ENCODE data around the gene POLR2B. TPM values are rescaled to one million over a fixed set of nuclear protein-coding genes. Genes with fewer than 3 reads are reported as not detected.

The POLR2B gene
- total RNA-seq, 1 donor from 2014 or later: 154 TPM

DNA sequence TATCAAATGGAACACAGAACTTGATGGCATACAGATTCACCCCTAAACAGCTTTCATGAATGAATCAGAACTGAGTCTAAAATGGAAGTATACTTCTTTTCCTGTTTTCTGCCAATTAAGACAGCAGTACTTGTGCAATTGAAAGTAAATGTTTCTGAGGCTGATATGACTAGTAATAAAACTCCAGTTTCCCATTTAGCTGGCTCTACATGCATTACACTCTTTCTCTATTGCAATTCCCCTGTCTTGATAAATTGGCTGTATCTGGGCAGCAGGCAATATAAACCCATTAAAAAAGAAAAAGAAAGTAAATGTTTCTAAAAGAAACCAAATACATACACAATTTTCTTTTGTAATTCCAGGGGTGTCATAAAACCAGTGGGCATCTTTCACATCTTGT lies 5.9 kb upstream of the POLR2B start:
- intact Hi-C loops (cut with micrococcal nuclease): loop anchor here (10.0 kb wide), 1 partner anchor 318 kb away; no protein-coding TSS in a partner anchor
- no peak overlapping the region for H3K4me3 Mint-ChIP-seq
- H3K9me3 Mint-ChIP-seq: peaks cover 4% of the 10 kb centered on the region
- no peak for DNase-seq
- peaks cover 2% of the 10 kb centered on the region for H3K27me3 Mint-ChIP-seq
- peaks cover 29% of the 10 kb centered on the region for H3K4me1 Mint-ChIP-seq
- H3K36me3 Mint-ChIP-seq (ENCODE audit: low read depth): peaks cover 65% of the 10 kb centered on the region
- peak overlapping the region; percentile 76 for H3K27ac Mint-ChIP-seq

DNA sequence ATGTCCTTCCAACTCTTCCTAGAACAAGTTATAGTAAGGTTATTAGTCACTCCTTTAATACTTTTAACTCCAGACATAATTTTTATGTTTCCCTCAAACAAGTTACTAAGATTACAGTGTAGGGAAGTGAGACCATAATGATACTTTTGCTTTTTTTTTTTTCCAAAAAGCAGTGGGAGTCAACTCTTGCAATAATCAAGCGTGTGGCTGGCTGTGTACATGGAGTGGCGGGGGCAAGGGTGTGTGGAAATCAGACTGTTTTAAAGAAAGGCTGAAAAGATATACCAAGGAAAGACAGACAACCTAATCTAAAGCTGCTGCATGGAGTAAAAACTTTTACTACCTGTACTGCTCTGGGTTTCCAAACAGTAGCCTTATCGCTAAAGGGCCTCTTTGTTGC lies 5.4 kb upstream of the POLR2B start:
- H3K27me3 Mint-ChIP-seq: peaks cover 2% of the 10 kb centered on the region
- peak overlapping the region; percentile 39 for H3K4me3 Mint-ChIP-seq
- no peak for DNase-seq
- intact Hi-C loops (cut with micrococcal nuclease): loop anchor here (10.0 kb wide), 1 partner anchor 319 kb away; no protein-coding TSS in a partner anchor
- H3K36me3 Mint-ChIP-seq (ENCODE audit: low read depth): peaks cover 61% of the 10 kb centered on the region
- peaks cover 30% of the 10 kb centered on the region for H3K4me1 Mint-ChIP-seq
- peak overlapping the region; percentile 76 for H3K27ac Mint-ChIP-seq
- peaks cover 4% of the 10 kb centered on the region for H3K9me3 Mint-ChIP-seq

DNA sequence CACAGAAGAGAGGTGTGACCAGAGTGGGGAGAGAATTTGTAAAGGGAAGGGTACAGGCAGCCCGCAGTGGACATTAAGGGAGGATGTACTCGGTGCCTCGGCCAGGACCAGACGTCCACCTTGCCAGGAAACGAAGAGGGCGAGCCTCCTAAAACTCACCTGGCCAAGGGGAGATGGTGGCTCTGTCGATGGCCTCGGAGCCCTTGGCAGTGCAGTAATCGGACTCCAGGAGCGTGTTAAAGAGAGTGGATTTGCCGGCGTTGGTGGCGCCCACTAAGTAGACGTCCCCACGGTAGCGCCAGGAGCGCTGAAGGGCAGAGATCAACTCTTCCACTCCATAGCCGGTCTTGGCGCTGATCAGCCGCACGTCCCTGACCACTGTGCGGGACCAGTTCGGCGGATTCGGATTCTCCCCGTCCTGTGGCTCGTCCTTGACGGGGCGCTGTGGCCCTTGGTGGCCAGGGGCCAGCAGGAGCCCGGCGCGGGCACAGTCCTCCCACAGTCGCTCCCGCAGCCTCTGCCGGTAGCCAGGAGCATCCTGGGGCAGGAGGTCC lies 2.3 kb upstream of the POLR2B start:
- H3K9me3 Mint-ChIP-seq: peaks cover 4% of the 10 kb centered on the region
- H3K27ac Mint-ChIP-seq: peak overlapping the region; percentile 73
- H3K4me1 Mint-ChIP-seq: peaks cover 46% of the 10 kb centered on the region
- H3K4me3 Mint-ChIP-seq: peak overlapping the region; percentile 98
- DNase-seq: peak; percentile 70
- intact Hi-C loops (cut with micrococcal nuclease): loop anchor here (1.0 to 10.0 kb wide), 5 partner anchors 67 to 1429 kb away; partner anchors contain the start of genes CEP135, CLOCK and SRP72
- peaks cover 64% of the 10 kb centered on the region for H3K36me3 Mint-ChIP-seq (ENCODE audit: low read depth)
- peaks cover 2% of the 10 kb centered on the region for H3K27me3 Mint-ChIP-seq

DNA sequence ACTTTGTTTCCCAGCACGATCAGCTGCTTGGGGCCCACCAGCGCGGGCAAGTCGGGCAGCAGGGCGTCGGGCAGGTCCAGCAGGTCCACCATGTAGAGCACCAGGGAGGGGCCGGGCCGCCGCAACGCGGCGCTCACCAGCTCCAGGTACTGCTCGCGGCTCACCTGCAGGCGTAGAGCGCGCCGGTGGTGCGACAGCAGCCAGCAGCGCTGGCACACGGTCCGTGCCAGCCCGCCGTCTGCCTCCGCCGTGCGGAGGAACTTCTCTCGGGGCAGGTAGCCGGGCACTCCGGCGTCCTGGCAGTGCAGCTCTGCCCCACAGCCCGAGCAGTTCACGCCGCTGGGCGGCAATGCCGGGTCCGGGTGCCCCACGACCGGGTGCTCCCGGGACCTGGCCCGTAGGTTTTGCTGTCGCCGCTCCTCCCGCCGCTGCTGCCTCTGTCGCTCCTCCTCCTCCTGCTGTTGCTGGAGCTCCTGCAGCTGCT lies 1.8 kb upstream of the POLR2B start:
- Mint-ChIP-seq H3K9me3 (peaks cover 4% of the 10 kb centered on the region), H3K36me3 (ENCODE audit: low read depth) (peaks cover 65% of the 10 kb centered on the region), H3K4me1 (peaks cover 50% of the 10 kb centered on the region), H3K27ac (peak overlapping the region; percentile 98), H3K27me3 (peaks cover 2% of the 10 kb centered on the region), H3K4me3 (peak overlapping the region; percentile 98)
- intact Hi-C loops (cut with micrococcal nuclease): loop anchor here (1.0 to 10.0 kb wide), 7 partner anchors 68 to 1430 kb away; partner anchors contain the start of genes AASDH, CEP135, CLOCK and PAICS
- DNase-seq: peak; percentile 85

DNA sequence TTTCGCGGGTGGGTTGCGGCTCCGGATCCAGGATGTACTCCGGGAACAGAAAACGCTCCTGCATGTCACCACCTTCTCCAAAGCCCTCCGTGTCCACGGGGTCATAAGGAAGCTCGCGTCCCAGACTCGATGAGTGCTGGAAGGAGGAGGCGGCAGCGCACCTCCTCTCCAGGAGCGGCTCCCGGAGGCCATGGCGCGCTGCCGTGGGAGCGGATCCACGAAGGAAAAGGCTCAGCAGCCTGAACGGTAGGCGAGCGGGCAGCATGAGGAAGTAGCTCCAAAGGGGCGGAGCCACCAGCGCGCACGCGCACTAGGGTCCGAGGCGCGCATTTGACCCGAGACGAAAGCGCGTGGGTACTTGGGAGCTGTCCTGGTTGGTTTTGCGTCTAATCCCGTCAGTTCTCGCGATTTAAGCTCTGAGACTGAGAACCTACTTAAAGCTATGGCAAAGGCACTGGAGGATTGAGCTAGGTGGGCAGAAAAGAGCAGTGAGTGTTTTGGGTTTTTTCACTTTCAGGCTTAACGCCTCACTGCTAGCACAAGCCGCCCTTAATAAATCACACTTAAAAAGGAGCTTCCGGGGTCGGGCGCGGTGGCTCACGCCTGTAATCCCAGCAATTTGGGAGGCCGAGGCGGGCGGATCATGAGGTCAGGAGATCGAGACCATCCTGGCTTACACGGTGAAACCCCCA lies 1.2 kb upstream of the POLR2B start, which contains the start of gene NOA1:
Gene NOA1 (minus strand): TSS at position 286 of the 692 bp plus-strand sequence. CDS start 21 bp downstream, at position 265.
- Mint-ChIP-seq H3K4me3 (peak within 1 kb of the TSS; percentile 98), H3K4me1 (peaks cover 50% of the 10 kb centered on the region), H3K27ac (peak within 1 kb of the TSS; percentile 98), H3K27me3 (peaks cover 2% of the 10 kb centered on the region), H3K36me3 (ENCODE audit: low read depth) (peaks cover 62% of the 10 kb centered on the region), H3K9me3 (peaks cover 4% of the 10 kb centered on the region)
- DNase-seq: peak; percentile 100
- intact Hi-C loops (cut with micrococcal nuclease): loop anchor here (1.0 to 10.0 kb wide), 6 partner anchors 323 to 1430 kb away; partner anchors contain the start of genes AASDH, CEP135, CLOCK and PAICS

DNA sequence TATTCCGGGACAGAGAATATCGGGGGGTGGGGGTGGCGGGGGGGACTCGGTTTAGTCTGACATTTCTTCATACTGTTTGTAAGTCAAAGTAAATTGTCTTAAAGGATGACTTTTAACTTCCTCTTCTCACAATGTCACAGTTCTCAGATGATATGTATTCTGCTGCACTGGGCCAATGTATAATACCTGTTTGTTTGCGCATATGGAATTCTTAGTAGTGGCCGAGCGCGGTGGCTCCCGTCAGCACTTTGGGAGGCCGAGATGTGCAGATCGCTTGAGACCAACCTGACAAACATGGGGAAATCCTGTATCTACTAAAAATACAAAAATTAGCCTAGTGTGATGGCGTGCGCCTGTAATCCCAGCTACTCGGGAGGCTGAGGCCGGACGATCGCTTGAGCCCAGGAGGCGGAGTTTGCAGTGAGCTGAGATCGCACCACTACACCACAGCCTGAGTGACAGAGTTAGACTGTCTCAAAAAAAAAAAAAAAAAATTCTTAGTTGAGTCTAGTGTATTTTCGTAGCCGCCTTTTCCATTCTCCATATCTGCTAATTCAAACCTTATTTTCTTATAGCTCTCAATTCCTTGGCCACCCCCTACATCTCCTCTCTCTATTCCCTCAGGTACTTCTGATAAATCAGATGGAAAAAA lies 851 bp downstream of the POLR2B start:
- no peaks in the 10 kb centered on the region for H3K9me3 Mint-ChIP-seq
- peaks cover 54% of the 10 kb centered on the region for H3K36me3 Mint-ChIP-seq (ENCODE audit: low read depth)
- DNase-seq: peak; percentile 87
- intact Hi-C loops (cut with micrococcal nuclease): loop anchor here (1.0 to 10.0 kb wide), 3 partner anchors 10 to 1432 kb away; partner anchors contain the start of gene CLOCK
- H3K4me1 Mint-ChIP-seq: peaks cover 50% of the 10 kb centered on the region
- peak overlapping the region; percentile 98 for H3K4me3 Mint-ChIP-seq
- peaks cover 2% of the 10 kb centered on the region for H3K27me3 Mint-ChIP-seq
- peak overlapping the region; percentile 98 for H3K27ac Mint-ChIP-seq

DNA sequence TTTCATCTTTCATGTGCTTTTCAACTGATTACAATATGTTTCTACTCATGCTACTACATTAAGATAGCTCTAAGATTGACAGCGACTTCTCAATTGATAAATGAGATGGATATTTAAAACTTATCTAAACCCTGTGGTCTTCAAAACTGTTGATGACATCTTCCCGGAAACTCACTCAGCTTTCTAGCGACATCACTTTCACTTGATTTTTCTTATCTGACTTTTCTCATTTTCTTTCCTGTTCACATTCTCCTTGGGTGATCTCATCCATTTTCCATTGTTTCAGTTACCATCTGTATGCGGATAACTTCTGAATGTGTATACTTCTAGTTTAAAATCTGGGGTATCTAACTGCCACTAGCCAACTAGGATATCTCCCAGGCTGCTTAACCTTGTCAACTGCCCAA lies 3.1 kb downstream of the POLR2B start:
- H3K27me3 Mint-ChIP-seq: peaks cover 2% of the 10 kb centered on the region
- peaks cover 47% of the 10 kb centered on the region for H3K4me1 Mint-ChIP-seq
- H3K4me3 Mint-ChIP-seq: peak overlapping the region; percentile 98
- H3K27ac Mint-ChIP-seq: peak overlapping the region; percentile 49
- H3K9me3 Mint-ChIP-seq: no peaks in the 10 kb centered on the region
- H3K36me3 Mint-ChIP-seq (ENCODE audit: low read depth): peaks cover 55% of the 10 kb centered on the region
- DNase-seq: no peak
- intact Hi-C loops (cut with micrococcal nuclease): no loop called here

DNA sequence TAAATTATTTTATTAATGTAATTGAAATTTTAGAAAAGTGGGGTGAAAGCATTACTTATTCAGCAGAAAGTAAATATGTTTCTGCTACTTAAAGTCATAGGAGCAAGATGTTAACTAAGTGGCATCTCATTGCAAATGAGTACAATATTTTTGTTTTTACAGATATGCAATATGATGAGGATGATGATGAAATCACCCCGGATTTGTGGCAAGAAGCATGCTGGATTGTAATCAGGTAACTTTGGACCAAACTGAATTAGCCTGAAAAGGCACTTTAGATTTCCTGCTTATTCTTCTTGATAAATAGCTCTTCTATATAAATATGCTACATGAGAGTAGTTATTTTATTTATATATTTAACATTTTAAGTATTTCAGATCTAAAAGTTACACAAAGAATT lies 7.5 kb downstream of the POLR2B start:
- H3K4me3 Mint-ChIP-seq: no peak overlapping the region
- H3K9me3 Mint-ChIP-seq: no peaks in the 10 kb centered on the region
- H3K27me3 Mint-ChIP-seq: no peaks in the 10 kb centered on the region
- DNase-seq: no peak
- H3K36me3 Mint-ChIP-seq (ENCODE audit: low read depth): peaks cover 64% of the 10 kb centered on the region
- peaks cover 34% of the 10 kb centered on the region for H3K4me1 Mint-ChIP-seq
- H3K27ac Mint-ChIP-seq: no peak overlapping the region
- intact Hi-C loops (cut with micrococcal nuclease): no loop called here

DNA sequence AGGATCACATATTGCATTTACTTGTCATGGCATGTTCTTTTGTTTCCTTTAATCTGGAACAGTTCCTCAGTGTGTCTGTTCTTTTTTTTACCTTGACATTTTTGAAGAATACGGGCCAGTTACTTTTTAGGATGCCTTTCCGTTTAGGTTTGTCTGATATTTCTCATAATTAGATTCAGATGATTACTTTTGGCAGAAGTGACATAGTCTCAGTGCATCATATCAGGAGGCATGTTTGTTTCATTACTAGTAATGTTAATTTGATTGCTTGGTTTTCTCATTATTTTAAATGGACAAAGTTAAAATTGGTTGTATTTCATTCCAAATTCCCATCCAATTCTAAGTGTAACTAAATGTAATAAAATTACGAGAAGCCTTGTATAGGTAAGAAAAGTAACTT lies 8.3 kb downstream of the POLR2B start:
- Mint-ChIP-seq H3K27me3 (no peaks in the 10 kb centered on the region), H3K36me3 (ENCODE audit: low read depth) (peaks cover 66% of the 10 kb centered on the region), H3K27ac (no peak overlapping the region), H3K9me3 (no peaks in the 10 kb centered on the region), H3K4me3 (no peak overlapping the region), H3K4me1 (peaks cover 32% of the 10 kb centered on the region)
- intact Hi-C loops (cut with micrococcal nuclease): no loop called here
- no peak for DNase-seq

DNA sequence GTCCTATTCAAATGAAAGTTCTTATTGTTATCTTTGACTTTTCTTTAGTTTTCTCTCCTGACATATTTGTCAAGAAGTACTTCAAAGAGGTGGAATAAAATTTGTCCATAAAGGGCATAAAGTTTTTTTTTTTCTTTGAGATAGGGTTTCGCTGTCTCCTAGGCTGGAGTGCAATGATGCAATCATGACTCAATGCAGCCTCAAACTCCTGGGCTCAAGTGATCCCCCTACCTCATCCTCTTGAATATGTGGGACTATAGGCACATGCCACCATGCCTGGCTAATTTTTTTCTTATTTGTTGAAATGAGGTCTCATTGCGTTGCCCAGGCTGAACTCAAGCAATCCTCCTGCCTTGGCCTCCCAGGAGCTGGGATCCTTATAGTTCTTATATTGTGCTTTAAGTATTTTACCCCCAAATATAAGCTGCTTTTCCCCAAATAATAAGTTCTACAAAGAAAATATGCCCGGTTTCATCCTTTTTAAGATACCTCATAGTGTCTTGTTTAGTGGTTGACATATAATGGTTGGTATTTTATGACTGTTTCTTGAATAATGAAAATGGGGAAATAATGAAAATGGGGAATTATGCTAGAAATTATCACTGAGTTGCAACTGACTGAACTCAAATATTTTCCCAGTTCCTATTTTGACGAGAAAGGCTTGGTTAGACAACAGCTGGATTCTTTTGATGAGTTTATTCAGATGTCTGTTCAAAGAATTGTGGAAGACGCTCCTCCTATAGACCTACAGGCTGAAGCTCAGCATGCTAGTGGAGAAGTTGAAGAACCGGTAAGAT lies 11.6 kb downstream of the POLR2B start:
- Mint-ChIP-seq H3K27ac (no peak overlapping the region), H3K27me3 (no peaks in the 10 kb centered on the region), H3K4me3 (no peak overlapping the region), H3K9me3 (no peaks in the 10 kb centered on the region), H3K4me1 (peaks cover 24% of the 10 kb centered on the region), H3K36me3 (ENCODE audit: low read depth) (peaks cover 67% of the 10 kb centered on the region)
- peak; percentile 33 for DNase-seq
- intact Hi-C loops (cut with micrococcal nuclease): no loop called here

DNA sequence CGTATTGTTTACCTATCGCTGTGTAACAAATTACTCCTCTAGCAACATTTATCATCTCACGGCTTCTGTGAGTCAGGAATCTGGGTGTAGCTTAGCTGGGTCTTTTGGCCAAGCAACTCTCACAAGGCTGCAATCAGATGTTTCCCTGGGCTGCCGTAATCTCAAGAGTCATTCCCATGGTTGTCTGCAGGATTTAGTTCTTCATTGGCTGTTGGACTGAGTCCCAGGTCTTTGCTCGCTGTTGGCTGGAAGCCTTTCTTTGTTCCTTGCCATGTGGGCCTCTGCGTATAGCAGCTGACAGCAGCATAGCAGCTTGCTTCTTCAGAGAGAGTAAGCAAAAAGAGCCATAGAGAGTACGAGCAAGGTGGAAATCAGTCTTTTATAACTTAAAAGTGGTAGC lies 16.8 kb downstream of the POLR2B start:
- H3K4me3 Mint-ChIP-seq: no peak overlapping the region
- no peaks in the 10 kb centered on the region for H3K9me3 Mint-ChIP-seq
- H3K27me3 Mint-ChIP-seq: no peaks in the 10 kb centered on the region
- intact Hi-C loops (cut with micrococcal nuclease): no loop called here
- no peak overlapping the region for H3K27ac Mint-ChIP-seq
- DNase-seq: no peak
- H3K36me3 Mint-ChIP-seq (ENCODE audit: low read depth): peaks cover 65% of the 10 kb centered on the region
- peaks cover 18% of the 10 kb centered on the region for H3K4me1 Mint-ChIP-seq

DNA sequence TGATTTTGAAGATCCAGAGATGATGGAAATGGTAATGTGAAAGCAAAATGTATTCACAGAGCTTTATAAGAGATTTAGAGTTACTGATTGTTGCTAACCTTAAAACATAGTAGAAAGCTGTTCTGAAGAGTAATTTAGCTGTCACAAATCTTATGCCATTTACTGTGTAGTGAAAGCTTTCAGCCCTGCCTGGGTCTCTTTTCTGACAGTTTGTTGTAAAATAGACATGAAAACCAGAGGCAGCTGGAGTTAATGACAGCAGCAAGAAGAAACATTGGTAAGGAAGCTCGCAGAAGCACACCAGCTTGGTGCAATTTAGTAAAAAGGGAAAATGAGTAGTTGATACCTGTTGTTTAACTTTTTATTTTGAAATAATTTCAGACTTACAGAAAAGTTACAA lies 21.1 kb downstream of the POLR2B start:
- Mint-ChIP-seq H3K4me3 (no peak overlapping the region), H3K36me3 (ENCODE audit: low read depth) (peaks cover 60% of the 10 kb centered on the region), H3K9me3 (no peaks in the 10 kb centered on the region), H3K27me3 (no peaks in the 10 kb centered on the region), H3K27ac (no peak overlapping the region), H3K4me1 (peaks cover 6% of the 10 kb centered on the region)
- no peak for DNase-seq
- intact Hi-C loops (cut with micrococcal nuclease): no loop called here

DNA sequence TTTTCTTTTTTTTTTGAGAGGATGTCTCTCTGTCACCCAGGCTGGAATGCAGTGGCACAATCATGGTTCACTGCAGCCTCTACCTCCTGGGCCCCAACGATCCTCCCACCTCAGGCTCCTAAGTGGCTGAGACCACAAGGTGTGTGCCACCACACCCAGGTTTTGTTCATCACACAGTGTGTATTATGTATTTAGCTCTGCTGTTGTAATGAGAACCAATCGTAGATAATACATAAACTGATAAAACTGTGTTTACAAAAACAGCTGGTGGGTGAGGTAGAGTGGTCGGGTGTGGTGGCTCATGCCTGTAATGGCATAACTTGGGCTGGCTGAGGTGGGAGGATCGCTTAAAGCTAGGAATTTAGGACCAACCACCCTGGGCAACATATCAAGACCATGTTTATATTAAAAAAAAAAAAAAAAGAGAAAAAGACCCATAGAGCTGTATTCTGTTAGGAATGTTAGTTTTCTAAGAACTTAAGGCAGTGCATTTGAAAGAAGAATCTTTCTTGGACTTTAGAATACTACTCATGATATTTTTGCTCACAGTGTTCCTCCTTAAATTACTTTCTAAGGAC lies 34.9 kb downstream of the POLR2B start:
- H3K36me3 Mint-ChIP-seq (ENCODE audit: low read depth): peaks cover 55% of the 10 kb centered on the region
- no peak overlapping the region for H3K4me3 Mint-ChIP-seq
- H3K27ac Mint-ChIP-seq: no peak overlapping the region
- intact Hi-C loops (cut with micrococcal nuclease): no loop called here
- peaks cover 2% of the 10 kb centered on the region for H3K4me1 Mint-ChIP-seq
- no peak for DNase-seq
- no peaks in the 10 kb centered on the region for H3K9me3 Mint-ChIP-seq
- no peaks in the 10 kb centered on the region for H3K27me3 Mint-ChIP-seq

All from activated CD4-positive, alpha-beta T cell treated with anti-CD3 and anti-CD28 coated beads, Interleukin-2, amount 10 ng/mL, durations not matched to agents 24 days and 14 days (primary cell).